GM23248 (cell line): Measurements from ENCODE around the gene ST3GAL2.

Experiments used
- EZH2 ChIP-seq: fragments of 200-600 bp; sonication (generic); IDR thresholded peaks from 2 replicates; pipeline ENCODE4 v1.6.1; 2018; ENCODE audit warnings: antibody characterized with exemption, mild to moderate bottlenecking; ENCODE audit not compliant: insufficient read depth, poor library complexity, severe bottlenecking
- EZH2phosphoT487 ChIP-seq: fragments of 200-600 bp; sonication (generic); IDR thresholded peaks from 2 replicates; pipeline ENCODE4 v1.6.1; 2018; ENCODE audit warnings: antibody characterized with exemption, moderate library complexity, mild to moderate bottlenecking, low read depth; ENCODE audit not compliant: insufficient read depth

GRCh38 chr16:70388006-70388680 lies 50.8 kb downstream of the ST3GAL2 start:
- TF ChIP-seq EZH2phosphoT487 (no peak), EZH2 (no peak)
